Neural progenitor cell (in vitro differentiated cells): ENCODE results near the gene MAP3K7CL.

Experiments used
- EZH2phosphoT487 ChIP-seq: fragments of 200-600 bp; sonication (generic); IDR thresholded peaks from 2 replicates; pipeline ENCODE4 v1.6.1; 2017; ENCODE audit warnings: antibody characterized with exemption
- TF ChIP-seq, protein P1 (sequence below): fragments of 200-600 bp; sonication (generic); IDR thresholded peaks from 2 replicates; pipeline ENCODE4 v1.5.1; 2017; ENCODE audit warnings: antibody characterized with exemption, mild to moderate bottlenecking

GRCh38 chr21:29193901-29194300, 63.5 kb downstream of the MAP3K7CL start:
- TF ChIP-seq, protein P1, sequence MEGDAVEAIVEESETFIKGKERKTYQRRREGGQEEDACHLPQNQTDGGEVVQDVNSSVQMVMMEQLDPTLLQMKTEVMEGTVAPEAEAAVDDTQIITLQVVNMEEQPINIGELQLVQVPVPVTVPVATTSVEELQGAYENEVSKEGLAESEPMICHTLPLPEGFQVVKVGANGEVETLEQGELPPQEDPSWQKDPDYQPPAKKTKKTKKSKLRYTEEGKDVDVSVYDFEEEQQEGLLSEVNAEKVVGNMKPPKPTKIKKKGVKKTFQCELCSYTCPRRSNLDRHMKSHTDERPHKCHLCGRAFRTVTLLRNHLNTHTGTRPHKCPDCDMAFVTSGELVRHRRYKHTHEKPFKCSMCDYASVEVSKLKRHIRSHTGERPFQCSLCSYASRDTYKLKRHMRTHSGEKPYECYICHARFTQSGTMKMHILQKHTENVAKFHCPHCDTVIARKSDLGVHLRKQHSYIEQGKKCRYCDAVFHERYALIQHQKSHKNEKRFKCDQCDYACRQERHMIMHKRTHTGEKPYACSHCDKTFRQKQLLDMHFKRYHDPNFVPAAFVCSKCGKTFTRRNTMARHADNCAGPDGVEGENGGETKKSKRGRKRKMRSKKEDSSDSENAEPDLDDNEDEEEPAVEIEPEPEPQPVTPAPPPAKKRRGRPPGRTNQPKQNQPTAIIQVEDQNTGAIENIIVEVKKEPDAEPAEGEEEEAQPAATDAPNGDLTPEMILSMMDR: no peak
- TF ChIP-seq EZH2phosphoT487: no peak
